GM21526 (cell line): ENCODE data around the gene MYEOV.

Source experiments
- ATAC-seq: cut with Tn5 transposase; IDR thresholded peaks from one replicate; pipeline ENCODE4 v1.9.1; 2021; ENCODE audit warnings: moderate library complexity; ENCODE audit not compliant: unreplicated experiment, low FRiP score

MYEOV gene

GRCh38 chr11:69312453-69313404, 18.8 kb downstream of the MYEOV start:
- ATAC-seq = no peak

GRCh38 chr11:69313992-69314391, 20.0 kb downstream of the MYEOV start:
- no peak for ATAC-seq

DNA sequence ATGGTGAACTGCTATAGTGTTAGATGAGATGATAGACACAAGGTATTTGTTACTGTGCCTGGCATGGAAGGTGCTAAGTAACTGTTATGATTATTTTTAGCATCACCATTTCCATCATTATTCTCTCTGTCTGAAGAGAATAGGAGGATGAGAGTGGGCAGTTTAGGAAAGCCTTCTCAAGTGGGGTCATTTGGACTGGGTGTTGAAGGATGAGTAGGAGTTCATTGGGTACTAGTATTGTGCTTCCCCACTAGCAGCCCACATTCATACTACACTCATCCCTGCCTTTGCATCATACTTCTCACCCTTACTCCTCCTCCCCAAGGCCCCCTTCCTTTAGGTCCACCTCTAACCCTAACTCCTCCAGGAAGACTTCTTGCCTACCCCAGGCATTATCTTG, 20.6 kb downstream of the MYEOV start:
- ATAC-seq = no peak

- no peak for ATAC-seq
Observed at GRCh38 chr11:69316956-69317355, 23.0 kb downstream of the MYEOV start.

DNA sequence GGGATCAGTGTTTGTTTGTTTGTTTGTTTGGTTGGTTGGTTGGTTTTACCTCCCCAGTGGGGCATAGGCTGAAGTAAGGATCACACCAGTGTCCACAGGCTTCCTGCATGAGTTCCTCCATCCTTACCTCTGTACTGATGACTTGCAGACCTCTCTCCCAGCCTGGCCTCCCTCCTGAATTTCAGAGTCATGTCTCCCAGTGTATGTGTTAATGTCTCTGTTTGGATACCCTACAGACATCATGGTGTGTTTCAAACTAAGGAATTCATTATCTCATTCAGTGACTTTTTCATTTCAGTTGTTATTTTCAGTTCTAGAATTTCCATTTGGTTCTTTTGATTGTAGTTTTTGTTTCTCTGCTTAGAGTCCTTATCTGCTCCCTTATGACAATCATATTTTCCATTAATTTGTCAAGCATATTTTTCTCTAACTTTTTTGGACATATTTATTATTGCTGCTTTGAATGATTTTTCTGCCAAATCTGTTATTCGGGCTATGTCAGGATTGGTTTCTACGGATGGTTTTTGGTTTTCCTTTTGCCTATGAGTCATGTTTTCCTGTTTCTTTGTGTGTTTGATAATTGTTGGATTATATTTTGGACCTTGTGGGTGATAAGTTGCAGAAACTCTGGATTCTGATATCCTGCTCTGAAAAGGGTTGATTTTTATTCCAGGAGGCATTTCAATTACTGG, 23.6 kb downstream of the MYEOV start:
- no peak for ATAC-seq

DNA sequence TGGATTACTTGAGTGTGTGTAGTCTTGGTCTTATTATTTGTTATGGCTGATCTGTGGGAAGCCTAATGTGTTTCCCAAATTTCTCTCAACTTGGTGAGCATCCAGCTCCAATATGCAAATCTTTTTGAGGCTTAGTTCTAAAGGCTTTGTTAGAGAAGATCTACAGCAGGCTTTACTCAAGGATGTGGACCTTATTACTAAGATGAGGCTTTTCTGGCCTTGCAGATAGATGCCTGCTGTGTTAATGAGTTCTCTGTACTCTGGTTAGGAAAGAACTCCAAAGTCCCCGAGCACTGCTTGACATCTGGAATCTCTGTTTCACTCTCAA, 24.1 kb downstream of the MYEOV start:
- ATAC-seq = no peak

GRCh38 chr11:69319255-69320106, 25.5 kb downstream of the MYEOV start:
- no peak for ATAC-seq

DNA sequence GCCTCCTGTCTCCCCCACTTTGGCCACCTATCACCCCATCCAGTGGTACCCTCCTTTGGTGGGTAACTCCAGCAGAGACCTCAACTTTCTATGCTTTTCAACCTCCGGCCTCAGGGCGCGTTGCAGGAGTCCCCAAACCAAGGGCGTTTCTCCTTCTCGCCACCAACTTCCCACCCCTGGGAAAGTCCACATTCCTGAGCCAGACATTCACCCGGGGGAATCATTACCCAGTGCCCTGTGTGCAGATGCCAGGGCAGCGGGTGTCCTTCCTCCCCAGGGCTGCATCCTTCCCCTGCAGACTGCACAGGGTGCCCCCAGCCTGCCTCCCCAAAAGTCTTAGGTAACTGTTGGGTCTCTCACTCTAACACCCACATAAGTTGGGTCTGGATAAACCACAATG, 26.4 kb downstream of the MYEOV start:
- no peak for ATAC-seq

GRCh38 chr11:69320756-69321741, 27.1 kb downstream of the MYEOV start:
- no peak for ATAC-seq

DNA sequence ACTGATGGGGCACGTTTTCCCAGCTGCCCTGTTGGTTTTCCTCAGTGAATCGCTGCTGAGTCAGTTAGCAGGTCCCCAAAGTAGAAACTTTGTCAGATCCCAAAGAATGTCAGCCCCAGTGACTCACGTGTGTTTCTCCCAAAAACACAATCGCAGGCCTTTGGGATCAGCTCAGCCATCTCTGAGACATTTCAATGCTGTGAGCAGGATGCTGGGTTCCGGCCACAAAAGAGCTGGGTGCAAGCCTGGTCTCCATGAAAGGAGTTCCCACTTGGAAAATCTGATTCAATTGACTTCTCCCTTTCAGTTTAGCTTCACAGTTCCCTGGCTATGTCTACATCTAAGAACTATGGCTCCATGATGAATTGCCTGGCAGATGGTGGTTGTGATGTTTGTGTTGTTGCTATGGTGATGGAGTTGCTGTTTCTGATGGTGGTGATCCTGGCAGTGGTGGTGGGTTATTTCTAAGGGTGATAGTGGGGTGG, 28.0 kb downstream of the MYEOV start:
- no peak for ATAC-seq

DNA sequence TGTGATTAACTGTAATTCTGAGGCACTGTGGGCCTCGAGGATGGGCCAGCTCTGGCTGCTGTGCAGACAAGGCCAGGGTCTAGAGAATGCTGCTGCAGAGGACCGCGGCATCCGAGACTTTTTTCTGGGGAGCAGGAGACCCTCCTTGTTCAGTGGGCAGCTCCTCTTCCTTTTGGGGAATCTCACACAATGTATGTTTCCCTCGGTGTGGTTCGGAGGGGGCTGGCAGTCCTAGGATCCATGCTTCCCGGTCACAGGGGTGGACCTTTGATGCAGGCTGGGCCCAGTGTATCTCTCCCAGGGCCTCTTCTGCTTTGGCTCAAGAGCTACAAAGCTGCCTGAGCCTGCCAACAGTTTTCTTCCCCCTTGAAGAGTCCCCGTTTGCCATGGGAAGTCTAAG, 31.5 kb downstream of the MYEOV start:
- ATAC-seq = no peak

DNA sequence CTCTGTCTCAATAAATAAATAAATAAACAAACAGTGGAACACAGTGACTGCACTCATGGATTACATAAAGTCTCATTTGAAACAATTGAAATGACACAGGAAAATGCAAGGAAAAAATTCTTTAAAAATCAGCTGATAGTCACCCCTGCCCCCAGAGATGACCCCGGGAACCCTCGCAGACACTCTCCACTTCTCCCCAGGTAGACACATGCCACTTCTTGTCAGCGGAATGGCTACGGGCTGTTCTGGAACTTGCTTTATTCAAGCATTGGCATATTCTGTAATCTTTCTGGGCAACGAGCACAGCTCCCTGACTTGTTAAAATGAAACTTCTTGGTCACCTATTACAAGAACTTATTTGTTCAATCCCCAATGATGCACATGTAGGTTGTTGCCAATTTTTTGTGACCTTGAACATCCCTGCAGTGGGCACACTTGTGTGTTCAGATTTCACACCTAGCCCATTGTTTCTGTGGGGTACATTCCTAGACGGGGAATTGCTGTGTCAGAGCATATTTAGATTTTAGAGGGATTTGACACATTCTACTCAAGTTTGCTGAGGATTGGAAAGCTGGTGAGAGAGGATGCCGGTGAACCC, 32.8 kb downstream of the MYEOV start:
- ATAC-seq = no peak

DNA sequence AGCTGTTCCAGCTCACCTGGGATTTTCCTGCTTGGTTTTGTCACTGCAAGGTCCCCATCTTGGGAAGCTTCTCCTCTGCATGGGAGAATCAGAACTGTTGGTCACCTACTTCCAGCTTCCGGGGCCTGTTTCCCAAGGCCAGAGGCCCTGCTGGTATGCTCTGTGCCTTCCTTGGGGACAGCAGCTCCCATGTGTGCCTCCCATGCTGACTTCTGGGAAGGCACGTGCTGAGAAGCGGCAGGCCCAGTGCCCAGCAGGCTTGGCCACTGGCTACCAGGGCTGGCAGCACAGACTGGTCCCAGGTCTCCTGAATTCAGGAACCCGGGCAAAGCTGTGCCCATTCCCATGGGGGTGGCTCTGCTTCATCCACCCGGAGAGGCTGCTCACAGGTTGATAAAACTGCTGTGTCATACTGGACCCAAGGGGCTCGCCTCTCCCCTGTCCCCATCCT, 33.8 kb downstream of the MYEOV start:
- no peak for ATAC-seq

DNA sequence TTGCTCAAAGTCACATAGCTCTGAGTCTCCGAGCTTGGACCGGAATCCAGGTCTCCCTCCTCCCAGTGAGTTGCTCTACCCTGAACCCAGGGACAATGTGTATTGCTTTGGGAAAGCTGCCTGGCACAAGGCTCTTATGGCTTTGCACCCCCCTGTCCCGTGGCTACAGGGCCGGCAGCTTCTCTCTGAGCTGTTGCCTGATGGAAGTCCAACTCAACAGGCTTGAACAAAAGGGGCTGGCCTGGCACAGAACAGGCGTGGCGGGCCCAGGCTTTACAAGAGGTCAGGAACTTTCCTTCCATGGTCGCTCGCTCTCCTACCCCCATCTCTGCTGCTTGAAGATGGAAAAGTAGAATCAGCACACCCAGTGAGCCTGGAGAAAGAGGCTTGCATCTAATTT, 34.3 kb downstream of the MYEOV start:
- no peak for ATAC-seq

- no peak for ATAC-seq
Observed at GRCh38 chr11:69329581-69329980, 35.6 kb downstream of the MYEOV start.

GRCh38 chr11:69330330-69330729, 36.4 kb downstream of the MYEOV start:
- ATAC-seq = no peak

- ATAC-seq = no peak
Observed at GRCh38 chr11:69333149-69333710, 39.3 kb downstream of the MYEOV start.

GRCh38 chr11:69333879-69334278, 39.9 kb downstream of the MYEOV start:
- ATAC-seq = no peak
